GM21367 (cell line): ENCODE results near the gene GAPVD1.
"Not testable (repeated sequence)": the region's sequence is repeated elsewhere in the genome, so short reads cannot be mapped to it uniquely, and the experiment has no call there.

Source experiments
- ATAC-seq: cut with Tn5 transposase; IDR thresholded peaks from one replicate; pipeline ENCODE4 v1.9.1; 2021; ENCODE audit not compliant: unreplicated experiment

Gene GAPVD1

DNA sequence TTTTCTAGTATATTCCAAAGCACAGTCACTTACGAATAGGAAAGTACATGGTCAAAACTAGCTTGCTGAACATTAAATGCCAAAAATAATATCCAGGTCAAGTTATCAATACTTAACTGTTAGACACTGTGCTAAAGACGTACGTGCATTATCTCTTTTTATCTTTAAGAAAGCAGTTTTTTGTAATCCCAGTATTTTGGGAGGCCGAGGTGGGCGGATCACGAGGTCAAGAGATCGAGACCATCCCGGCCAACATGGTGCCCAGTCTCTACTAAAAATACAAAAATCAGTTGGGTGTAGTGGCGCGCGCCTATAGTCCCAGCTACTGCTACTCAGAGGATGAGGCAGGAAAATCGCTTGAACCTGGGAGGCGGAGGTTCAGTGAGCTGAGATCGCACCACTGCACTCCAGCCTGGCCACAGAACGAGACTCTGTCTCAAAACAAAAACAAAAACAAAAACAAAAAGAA lies 17.8 kb upstream of the GAPVD1 start:
- ATAC-seq, result no peak

DNA sequence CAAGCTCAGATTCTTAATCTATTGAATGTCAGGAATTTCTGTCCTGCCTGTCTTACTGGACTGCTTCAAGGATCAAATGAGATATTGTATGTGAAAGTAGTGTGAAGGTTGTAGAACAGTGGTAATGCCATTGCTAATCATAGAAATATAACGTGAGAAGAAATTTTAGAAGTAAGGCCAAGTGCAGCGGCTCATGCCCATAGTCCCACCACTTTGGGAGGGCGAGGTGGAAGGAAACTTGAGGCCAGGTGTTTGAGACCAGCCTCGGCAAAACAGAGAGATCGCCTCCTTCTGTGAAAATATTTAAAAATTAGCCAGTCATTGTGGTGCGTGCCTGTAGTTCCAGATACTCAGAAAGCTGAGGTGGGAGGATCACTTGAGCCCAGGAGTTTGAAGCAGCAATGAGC lies 15.4 kb upstream of the GAPVD1 start:
- ATAC-seq, result no peak

- no peak for ATAC-seq
Observed at GRCh38 chr9:125254231-125254630, 7.4 kb upstream of the GAPVD1 start.

- ATAC-seq, result no peak
Observed at GRCh38 chr9:125255781-125256391, 5.7 kb upstream of the GAPVD1 start.

GRCh38 chr9:125258160-125258785 lies 3.4 kb upstream of the GAPVD1 start:
- no peak for ATAC-seq

GRCh38 chr9:125258832-125259534 lies 2.6 kb upstream of the GAPVD1 start:
- ATAC-seq, result no peak

- no peak for ATAC-seq
Observed at GRCh38 chr9:125260561-125260960, 1.1 kb upstream of the GAPVD1 start.

DNA sequence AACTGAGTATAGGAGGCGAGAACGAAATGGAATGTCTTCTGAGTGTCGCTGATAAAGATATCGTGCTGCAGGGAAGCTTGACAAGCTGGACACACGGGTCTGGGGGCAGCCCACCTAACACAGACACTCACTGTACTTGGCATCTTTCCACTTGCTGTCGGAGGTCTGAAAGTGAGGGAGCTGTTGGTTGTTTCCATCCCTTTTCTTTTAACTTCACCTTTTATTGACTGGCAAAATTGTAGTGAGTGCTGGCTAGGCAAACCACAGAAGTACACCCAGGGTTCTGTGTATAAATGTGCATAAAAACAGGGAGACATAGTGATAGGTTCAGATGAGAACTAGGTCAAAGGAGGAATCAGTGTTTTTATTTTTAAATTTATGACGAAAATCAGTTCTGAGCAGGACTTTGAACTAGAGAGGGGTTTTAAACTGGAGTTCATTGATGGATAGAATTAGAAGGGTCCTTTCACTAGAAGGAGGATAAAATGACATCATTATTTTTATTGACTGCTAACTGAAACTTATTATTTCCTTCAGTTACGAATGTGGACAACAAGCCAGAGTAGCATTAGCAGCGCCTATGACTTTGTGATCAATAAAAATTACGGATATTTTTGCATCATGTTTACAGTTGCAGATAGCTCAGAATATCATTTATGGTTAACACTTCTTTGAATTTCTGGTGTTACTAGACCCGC lies 817 bp downstream of the GAPVD1 start:
- no peak for ATAC-seq

DNA sequence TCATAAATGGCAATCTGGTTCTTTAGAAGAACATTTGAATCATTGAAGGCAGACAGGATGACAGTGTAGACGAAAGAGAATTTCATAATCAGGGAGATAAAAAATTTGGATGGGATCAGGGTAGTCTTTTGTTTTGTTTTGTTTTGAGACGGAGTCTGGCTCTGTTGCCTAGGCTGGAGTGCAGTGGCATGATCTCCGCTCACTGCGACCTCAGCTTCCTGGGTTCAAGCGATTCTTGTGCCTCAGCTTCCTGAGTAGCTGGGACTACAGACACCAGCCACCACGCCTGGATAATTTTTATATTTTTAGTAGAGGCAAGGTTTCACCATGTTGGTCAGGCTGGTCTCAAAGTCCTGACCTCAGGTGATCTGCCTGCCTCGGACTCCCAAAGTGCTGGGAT lies 2.4 kb downstream of the GAPVD1 start:
- ATAC-seq, result not testable (repeated sequence)

DNA sequence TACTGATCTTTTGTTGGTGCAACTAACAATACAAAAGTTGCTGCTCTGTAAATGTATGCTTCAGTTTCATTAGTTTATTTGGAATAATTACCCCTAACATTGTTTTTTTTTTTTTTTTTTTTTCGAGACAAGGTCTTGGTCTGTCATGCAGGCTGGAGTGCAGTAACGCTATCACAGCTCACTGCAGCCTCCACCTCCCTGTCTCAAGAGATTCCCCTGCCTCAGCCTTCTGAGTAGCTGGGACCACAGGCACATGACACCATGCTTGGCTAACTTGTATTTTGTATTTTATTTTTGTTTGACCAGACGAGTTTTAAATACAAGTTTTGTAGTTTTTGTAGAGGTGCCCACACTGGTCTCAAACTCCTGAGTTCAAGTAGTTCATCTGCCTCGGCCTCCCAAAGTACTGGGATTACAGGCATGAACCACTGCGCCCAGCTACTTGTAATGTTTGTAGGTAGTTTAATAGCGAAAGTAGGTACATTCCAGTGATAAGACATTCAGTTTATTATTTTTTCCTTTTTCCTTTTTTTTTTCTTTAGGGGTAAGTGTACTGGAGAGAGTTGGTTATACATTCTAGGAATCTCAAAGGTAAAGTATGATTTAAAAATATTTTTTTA lies 6.9 kb downstream of the GAPVD1 start:
- ATAC-seq, result no peak

DNA sequence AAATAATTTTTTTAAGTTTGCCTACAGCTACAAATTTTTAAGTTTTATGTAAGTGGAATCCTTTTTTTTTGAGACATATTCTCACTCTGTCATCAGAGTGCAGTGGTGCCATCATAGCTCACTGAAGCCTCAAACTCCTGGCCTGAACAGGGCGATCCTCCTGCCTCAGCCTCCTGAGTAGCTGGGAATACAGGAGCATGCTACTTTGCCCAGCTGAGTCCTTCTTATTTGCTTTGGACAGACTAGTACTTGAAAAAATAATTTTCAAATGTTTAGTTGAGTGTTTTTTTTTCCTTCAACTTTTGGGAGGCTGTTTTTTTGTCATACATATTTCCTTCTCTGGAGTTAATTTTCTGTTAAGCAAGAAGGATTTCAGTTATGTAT lies 7.4 kb downstream of the GAPVD1 start:
- ATAC-seq, result no peak

- ATAC-seq, result no peak
Observed at GRCh38 chr9:125271081-125271480, 9.5 kb downstream of the GAPVD1 start.

GRCh38 chr9:125272697-125273096 lies 11.1 kb downstream of the GAPVD1 start:
- no peak for ATAC-seq

GRCh38 chr9:125276771-125277170 lies 15.1 kb downstream of the GAPVD1 start:
- ATAC-seq, result no peak

- ATAC-seq, result no peak
Observed at GRCh38 chr9:125277411-125277810, 15.8 kb downstream of the GAPVD1 start.

- no peak for ATAC-seq
Observed at GRCh38 chr9:125280945-125281344, 19.3 kb downstream of the GAPVD1 start.

DNA sequence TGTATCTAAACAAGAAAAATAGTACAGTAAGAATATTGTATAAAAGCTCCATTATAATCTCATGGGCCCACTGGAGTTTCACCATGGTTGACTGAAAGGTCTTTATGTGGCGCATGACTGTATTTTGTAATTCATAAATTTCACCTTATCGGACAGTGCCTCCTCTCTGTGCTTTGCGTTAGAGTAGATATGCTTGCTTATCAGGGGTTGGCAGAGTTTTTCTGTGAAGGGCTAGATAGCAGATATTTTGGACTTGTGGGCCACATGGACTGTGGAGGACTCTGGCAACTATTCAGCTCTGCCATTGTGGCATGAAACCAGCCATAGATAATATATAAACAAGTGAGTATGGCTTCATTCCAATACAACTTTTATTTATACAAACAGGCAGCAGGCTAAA lies 23.2 kb downstream of the GAPVD1 start:
- ATAC-seq, result no peak

GRCh38 chr9:125286935-125287433 lies 25.4 kb downstream of the GAPVD1 start:
- not testable (repeated sequence) for ATAC-seq

DNA sequence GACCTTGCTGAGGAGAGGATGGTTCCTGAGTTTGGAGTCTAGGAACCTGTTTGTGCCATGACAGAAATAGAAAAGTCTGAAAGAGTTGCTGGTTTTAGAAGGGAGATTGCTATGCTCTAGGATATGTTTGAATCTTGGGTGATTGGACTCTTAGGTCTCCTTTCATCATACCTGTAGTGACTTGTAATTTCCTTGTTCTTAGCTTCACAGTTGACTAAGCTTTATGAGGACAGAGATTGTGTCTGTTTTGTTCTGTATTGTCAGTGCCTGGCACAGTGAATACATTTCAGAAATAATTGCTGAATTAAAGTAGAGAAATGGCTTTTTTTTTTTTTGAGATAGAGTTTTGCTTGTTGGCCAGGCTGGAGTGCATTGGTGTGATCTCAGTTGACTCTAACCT lies 31.5 kb downstream of the GAPVD1 start:
- ATAC-seq, result no peak

DNA sequence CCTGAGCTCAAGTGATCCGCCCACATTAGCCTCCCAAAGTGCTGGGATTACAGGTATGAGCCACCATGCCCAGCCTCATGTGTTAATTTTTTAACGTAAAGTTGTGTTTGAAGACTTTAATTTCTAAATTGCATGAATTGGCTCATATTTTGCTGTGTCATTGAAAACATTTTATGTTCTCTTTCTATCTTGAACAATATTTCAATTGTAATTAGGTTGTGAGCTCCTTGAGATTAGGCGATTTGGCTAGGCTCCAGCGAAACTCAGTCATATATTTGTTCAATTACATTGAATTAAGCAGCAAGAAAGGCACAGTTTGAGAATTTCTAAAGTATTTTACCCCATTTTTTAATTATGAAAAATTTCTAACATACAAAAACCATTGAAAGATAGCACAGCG lies 34.0 kb downstream of the GAPVD1 start:
- no peak for ATAC-seq

DNA sequence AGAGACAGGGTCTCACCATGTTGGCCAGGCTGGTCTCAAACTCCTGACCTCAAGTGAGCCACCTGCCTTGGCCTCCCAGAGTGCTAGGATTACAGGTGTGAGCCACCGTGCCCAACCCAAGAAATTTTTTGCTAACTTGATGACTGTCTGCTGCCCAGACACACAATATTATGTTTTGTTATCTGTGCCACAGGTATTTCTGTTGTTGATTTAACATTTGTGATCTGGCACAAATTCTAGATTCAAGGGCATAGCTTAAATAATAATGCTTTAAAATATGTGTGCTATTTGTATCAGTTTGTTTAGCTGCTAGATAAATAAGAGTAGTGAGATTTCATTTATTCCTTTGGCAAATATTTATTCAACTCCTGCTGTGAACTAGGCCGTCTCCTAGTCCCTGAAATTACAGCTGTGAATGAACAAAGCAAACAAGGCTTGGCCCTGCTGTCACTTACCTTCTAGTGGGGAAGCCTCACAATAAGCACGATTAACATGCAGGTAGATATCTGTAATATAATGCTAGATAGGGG lies 35.3 kb downstream of the GAPVD1 start:
- ATAC-seq, result no peak
